UCSD-AML1 (cell line): ENCODE data around the gene DAO.
"Not testable (repeated sequence)": the region's sequence is repeated elsewhere in the genome, so short reads cannot be mapped to it uniquely, and the experiment has no call there.

ENCODE experiments used
- DNase-seq: peaks from one replicate; lab custom pipeline; 2025; ENCODE audit not compliant: unreplicated experiment; lab: John Stamatoyannopoulos, UW

The DAO gene

DNA sequence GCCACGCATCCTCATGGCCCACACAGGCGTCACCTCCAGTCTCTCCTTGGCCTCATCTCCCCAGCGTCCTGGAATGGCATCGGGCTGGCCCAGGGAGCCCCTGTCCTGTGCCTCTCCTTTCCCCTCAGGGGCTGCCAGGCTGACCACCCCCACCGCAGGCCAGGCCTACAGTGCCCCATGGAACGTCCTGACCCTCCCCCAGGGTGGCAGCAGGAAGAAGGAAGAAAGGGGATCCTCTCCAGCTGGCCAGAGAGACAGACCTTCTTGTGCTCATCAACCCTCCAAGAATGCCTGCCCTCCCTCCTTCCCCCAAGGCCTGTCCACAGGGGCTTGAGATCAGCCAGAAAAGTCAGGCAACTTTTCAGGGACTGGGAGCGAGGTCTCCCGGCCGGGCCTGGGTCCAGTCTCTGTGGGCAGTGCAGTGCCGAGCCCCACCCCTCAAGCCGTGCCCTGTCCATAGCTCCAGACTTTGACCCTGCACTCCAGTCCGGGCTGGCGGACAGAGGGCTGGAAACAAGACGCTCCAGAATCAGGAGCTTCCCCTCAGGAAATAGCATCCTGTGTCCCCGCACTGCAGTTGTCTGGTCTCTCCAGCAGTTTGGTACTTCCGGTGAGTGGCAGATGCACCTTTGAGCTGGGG lies at the start of gene DAO:
Gene DAO (plus strand): TSS at position 478 of the 640 bp plus-strand sequence. CDS start 4,915 bp downstream, outside the sequence.
- DNase-seq: no peak

DNA sequence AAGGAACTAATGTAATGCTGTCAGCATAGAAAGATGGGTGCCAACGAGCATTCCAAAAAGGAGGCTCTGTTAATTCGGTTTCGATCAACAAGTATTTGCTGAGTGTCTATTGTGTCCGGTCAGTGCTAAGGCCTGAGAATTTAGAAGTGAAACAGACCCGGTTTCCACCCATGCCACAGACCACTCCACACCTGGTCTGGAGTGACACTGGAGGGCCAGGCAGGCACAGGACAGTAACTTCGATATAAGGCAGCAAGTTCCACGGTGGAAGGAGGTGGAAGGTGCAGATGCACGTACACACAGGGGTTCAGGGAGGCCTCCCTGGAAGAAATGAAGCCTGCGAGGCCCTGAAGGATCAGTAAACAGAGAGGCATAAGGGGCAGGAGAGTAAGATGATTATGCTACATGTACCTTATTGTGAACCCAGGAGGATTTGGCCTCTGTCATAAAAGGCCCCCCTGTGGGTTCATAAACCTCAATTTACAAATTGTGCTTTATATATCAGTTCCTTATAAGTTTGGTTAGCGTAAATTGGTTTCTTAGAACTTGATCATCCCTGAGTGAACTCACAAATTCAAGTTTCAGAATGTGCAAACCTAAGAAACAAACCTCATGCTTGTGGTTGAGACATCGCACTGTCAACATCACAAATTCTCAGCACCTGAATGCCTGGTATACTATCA lies 48.4 kb upstream of the DAO start:
- DNase-seq: no peak

- no peak for DNase-seq
These were observed 47.7 kb upstream of the DAO start for GRCh38 chr12:108832208-108832607.

DNA sequence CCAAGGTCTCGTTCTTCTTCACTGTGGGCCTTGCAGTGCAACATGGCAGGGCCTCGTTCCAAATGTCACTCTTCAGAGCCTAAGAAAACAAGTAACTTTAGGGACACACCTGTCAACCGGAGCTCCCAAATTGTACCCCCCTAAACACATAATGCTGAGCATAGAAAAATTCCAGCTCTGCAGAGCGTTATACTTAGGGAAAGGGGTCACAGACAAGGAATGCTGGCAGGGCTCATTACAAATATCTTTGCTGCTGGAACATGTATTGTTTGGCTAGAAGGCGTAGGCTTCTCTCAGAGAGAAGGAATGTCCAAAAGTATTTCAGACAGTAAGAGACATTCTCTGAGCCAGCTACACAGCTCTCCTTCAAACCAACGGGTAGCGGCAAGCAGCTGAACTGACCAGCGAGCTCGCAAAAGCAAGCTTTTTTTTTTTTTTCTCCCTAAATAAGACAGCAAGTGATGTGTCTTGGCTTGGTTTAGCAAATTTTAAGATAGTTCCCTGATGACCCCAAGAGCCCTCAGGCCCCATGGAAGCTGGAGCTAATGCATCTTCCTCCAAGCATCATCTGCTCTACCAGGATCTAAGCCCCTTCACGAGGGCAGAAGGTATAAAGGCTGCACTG lies 47.0 kb upstream of the DAO start:
- no peak for DNase-seq

- DNase-seq: no peak
These were observed 46.5 kb upstream of the DAO start for GRCh38 chr12:108833355-108833733.

DNA sequence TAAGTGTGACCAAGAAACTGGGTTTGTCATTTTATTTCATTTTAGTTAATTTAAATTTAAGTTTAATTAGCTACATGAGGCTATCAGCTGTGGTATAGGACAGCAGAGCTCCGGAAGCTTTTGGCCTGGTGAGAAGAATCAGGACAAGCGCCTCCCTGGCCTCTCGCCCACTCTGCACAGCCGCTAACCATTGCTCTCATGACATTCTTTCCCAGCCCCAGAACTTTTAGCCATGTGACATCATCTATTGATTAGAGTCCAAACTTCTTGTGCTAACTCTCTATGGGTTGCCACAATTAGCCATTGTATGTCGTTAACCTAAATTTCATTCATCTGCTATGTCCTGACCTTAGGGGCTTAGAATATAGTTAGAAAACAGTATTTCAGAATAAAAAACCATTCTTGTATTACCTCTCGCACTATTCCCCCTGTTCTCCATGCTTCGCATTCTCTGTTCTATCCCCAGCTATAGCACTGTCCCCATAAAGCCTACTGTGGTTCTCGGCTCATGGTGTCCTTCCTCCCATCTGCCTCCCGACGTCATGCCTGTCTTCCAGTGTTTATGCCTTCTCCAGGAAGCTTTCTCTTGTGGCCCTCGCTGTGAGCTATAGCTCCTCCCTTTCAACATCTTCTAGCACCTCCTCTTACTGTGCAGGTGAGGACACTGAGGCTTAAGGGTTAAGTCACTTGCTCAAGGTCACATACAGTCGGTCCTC lies 46.0 kb upstream of the DAO start:
- DNase-seq: no peak

DNA sequence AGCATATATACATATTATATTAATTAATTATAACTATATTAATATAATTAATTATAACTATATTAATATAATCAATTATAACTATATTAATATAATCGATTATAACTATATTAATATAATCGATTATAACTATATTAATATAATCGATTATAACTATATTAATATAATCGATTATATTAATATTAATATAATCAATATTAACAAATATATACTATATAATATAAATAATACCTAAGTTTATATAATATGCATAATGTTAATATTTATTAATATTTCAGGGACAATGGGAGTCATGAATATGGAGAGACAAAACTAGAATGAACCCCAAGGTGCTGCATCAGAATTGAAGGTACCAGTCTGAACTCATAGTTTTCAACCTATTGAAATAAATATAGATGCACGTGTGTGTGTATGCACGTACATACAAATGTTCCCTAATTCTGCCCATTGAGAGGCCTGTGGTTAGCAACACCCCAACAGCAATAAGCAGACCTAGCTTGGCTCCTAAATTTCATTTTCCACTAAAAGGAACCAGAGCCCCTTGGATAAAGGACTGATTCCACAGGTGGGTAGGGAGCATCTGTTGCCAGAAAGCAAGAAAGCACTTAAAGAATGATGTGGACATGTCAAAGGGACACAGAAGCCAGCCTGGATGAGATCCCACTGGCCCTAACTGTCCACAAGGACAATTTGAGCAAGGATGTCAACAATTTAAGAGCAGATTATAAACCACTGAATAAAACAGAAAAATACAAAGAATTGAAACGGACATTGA lies 43.8 kb upstream of the DAO start:
- DNase-seq: no peak

- DNase-seq: no peak
These were observed 42.7 kb upstream of the DAO start for GRCh38 chr12:108837239-108837638.

DNA sequence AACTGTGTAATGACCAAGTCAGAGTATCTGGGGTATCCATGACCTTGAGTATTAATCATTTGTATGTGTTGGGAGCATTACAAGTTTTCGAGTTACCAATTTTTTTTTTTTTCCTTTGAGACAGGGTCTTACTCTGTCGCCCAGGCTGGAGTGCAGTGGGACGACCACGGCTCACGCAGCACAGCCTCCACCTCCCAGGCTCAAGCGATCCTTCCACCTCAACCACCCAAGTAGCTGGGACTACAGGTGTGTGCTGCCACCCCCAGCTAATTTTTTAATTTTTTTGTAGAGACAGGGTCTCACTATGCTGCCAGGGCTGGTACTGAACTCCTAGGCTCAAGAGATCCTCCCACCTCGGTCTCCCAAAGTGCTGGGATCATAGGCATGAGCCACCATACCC lies 42.2 kb upstream of the DAO start:
- DNase-seq: no peak

DNA sequence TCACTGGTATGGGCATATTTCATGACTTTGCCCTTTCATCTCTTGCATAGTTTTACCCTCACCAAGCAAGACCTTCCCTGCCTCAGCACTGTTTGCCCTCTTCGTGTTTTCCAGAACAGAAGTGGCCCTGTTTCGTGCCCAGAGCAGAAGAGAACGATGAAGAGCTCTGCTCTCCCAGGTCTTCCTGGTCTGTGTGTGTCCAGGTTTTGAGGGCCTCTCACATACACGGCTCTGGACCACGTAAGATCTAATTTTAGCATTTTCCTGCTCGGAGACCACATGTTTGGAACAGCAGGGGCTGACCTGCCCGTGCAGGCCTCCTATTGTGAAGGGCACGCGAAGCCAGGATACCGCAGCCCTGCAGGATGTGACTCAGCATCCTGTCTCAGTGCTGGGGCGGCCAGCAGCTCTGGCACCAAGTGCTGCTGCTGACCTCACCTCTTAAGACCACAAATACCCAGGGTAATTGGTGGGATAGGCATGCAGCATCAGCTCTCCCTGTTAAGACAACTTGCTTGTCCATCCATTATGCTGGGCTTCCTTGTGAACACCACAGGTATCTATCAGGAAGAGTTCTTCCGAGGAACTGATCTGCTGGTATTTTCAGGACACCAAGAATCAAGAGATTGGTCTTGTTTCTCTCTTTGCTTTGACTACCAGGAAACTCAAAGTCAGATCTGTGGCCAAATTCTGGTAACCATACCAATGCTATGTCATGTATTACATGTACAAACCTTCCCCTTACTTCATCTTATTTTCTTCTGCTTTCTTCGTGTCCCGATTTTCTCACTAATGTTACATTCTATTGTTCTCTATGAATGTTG lies 41.5 kb upstream of the DAO start:
- peak; percentile 92 for DNase-seq

DNA sequence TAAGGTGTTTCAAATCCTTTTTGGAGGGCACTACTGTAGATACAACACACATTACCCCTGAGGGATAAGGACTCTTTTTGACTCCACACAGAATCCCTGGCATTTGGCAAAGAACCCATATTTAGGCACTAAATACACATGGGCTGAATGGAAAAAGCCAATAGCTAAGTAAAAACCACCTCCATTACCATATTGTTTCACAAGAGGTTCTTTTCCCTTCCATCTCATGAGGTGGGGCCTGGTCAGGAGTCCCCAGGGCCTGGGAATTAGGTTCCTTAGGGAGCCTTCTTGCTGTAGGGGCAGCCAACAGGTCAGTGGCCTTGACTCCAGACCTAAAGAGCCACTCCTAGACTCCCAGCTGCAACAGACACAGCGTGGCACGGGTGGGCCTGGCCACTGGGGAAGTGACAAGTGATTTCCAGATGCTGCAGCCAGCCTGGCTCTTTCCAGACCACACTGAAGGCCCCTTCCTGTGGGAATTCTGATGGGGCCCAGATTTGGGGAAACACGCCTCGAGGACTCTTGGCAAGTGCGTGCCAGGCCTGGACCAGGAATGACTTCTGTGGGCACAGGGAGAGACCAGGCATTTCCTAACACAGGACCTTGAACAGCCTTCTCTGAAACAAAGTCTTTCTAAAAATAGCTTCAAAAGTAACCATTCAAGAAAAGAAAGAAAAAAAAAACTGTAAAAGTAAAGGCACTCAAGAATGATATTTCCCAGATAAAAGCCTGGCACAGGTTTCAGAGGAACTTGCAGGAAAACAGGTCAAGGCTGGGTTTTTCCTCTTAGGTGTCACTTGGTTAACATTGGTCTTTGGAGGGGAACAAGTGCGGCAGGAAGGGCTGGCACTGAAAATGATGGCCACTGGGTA lies 40.6 kb upstream of the DAO start:
- peak; percentile 63 for DNase-seq

DNA sequence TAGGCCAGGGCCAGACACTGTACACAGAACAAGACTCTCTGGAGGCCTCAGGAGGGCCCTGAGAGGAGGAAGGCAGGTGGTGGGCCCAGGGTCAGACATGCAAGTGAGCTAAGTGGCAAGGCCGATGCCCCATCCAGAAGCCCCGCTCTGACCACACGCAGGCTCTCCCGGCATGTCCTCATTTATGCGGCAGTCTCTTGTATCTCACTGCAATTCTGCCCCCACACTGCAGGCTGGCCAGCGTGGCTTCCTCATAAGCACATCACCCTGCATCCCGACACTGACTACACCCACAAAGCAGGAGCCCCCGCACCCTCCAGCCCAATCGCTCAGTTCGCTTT lies 40.0 kb upstream of the DAO start:
- DNase-seq: no peak

DNA sequence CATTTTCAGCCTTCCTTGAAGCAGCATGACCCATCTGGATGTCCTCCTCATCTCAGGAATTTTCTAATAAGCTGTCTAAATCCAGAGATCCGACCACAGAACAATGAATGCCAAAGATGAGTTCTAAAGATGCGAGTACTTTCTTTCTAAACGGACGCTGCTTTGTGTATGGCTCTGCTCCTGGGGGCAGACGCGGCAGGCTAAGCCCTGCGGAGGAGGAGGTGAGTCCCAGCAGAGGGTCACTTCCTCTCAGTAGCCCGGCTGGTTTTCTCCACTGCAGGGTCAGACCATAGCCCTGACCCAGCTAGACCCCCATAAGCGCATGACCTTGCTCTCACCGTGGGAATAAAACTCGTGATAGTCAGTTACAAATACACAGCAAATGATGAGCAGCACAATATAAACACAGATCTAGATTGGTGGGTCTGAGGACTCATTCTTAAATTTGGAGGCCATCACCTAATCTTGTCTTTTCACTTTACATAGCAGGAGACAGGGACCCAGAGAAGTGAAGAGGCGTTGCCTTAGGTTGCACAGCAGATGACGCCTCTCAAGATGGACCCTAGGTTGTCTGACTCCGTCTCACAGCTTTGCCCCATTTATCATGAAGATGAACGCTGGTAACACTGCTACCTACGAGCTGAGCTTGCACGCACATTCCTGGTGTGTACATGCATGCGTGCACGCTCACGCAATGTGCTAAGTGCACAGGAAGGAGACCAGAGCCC lies 39.1 kb upstream of the DAO start:
- DNase-seq: no peak

DNA sequence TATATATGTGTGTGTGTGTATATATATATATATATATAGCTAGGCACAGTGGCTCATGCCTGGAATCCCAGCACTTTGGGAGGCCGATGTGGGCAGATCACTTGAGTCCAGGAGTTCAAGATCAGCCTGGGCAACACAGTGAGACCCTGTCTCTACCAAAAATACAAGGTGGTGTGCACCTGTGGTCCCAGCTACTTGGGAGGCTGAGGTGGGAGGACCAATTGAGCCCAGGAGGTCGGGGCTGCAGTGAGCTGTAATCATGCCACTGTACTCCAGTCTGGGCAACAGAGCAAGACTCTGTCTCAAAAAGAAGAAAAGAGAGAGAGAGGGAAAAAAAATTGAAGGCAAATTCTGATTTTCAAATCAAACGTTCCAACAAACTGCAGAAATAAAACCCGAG lies 38.1 kb upstream of the DAO start:
- not testable (repeated sequence) for DNase-seq

DNA sequence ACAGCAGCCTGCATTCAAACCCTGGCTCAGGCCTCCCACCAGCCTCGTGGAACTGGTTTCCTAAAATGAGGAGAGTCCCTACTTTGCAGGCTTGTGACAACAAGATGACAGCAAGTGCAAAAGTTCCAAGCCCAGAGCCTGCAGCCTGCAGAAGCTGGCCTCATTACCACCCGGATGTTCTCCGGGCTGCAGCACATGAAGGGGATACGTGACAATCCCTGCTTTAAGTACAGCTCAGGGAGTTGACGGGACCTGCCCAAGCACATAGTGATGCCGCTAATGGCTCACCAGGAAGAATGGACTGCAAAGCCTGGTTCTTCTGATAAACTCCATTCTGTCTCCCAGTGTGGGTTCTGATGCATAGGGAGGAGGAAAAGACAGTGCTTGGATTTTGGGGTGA lies 37.5 kb upstream of the DAO start:
- DNase-seq: no peak

DNA sequence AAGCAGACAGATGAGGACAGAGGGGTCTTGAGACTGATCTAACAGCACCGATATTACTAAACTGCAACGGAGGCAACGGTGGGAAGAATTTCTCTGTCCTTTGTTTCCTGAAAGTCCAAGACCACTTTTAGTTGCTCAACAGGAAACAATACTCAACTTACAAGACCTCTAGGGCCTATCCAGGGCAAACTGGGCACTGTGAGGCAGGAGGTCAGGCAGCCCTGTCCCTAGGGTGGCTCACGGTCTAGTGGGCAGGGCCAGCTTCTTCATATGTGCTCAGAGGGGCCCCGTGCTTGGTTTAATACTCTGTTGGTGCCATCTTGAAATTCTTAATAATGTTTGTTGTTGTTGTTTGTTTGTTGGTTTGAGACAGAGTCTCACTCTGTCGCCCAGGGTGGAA lies 36.7 kb upstream of the DAO start:
- DNase-seq: no peak

DNA sequence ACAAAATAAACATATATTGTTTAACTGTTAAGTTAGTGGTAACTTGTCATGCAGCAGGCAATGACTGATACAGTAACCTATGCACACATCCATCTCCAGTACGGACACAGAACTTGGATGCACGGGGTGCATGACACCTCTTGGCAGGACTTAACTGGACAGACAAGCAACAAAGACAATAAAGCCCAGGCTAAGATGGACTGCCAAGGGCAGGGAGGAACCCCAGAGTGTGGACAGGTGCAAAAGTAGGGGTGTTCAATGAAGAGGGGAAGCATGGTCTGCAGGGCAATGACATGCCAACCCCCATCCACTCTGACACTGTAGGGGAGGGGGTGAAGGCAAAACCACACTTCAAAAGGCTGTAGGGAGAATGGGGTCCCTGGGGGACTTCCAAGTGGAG lies 34.2 kb upstream of the DAO start:
- DNase-seq: no peak

- no peak for DNase-seq
These were observed 33.6 kb upstream of the DAO start for GRCh38 chr12:108846290-108846701.

GRCh38 chr12:108847705-108848104 lies 32.2 kb upstream of the DAO start:
- DNase-seq: no peak
